ENCODE results near the gene TPD52L2. TPM values are rescaled to one million over a fixed set of nuclear protein-coding genes. Genes with fewer than 3 reads are reported as not detected.

The TPD52L2 gene
- total RNA-seq, 4 donors from 2014 or later, result 85.9 to 101 (median 94.7) TPM

DNA sequence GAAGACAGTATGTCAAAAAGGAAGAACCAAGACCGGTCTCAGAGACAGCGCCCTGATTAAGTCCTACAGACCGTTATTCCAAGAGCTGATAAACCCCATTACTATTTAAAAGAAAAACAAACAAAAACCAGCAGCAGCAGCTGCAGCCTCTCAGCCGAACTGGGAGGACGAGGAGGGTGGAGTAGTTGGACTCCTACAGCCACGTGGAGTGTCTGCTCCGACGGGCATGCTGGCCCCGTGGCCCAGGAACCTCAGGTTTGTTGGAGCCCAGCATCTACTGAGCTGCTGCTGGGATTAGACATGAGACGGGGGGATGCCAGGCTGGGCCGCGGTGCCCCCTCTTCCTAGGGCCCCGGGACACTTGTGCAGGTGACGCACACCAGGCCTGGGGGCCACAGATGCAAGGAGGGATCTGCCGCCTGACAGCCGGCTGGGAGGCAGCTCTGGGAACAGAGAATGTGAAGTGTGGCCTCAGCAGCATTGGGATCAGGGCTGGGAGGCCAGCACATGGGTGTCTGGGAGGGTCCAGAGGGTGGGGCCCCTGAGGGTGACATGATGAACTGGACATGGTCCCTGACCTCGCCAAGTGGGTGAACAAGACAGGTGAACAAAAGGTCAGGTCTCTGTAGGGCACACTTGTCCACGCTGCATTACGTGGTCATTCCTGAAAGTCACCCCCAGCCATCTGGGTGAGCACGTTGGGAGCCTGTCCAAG lies 31.1 kb upstream of the TPD52L2 start:
- DNase-seq (ENCODE audit: low spot score in 2 of 2), result no peak
- H3K4me3 ChIP-seq (ENCODE audit: low read depth, poor library complexity, severe bottlenecking), result no peak overlapping the region
- 67 to 69% methylated on average over 18 to 20 of the region's 20 CpGs for WGBS, 2 donors
- intact Hi-C loops (cut with DNase I; ENCODE audit: low total_unique reads), result no loop called here
- no peak for TF ChIP-seq POLR2A (IDR thresholded peaks at IDR 0.05)
- TF ChIP-seq, protein P1, sequence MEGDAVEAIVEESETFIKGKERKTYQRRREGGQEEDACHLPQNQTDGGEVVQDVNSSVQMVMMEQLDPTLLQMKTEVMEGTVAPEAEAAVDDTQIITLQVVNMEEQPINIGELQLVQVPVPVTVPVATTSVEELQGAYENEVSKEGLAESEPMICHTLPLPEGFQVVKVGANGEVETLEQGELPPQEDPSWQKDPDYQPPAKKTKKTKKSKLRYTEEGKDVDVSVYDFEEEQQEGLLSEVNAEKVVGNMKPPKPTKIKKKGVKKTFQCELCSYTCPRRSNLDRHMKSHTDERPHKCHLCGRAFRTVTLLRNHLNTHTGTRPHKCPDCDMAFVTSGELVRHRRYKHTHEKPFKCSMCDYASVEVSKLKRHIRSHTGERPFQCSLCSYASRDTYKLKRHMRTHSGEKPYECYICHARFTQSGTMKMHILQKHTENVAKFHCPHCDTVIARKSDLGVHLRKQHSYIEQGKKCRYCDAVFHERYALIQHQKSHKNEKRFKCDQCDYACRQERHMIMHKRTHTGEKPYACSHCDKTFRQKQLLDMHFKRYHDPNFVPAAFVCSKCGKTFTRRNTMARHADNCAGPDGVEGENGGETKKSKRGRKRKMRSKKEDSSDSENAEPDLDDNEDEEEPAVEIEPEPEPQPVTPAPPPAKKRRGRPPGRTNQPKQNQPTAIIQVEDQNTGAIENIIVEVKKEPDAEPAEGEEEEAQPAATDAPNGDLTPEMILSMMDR (IDR thresholded peaks at IDR 0.05), result no peak

DNA sequence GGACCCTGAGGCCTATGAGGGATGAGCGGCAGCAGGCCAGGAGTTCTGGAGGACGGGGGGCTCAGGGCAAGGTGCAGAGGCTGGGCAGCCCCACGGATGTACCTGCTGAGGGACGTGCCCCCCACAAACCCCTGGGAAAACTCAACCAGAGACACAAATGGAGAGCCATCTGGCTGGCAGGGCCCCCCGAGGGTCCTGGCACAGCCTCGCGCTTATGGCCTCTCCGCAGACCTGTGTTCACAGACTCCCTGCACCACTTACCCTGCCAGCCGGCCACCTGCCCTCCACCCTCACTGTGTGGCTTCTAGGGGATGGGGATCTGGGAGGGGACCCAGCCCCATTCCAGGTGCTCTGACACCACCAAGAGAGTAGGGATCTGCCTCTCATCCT lies 30.6 kb upstream of the TPD52L2 start:
- no peak for DNase-seq (ENCODE audit: low spot score in 2 of 2)
- H3K4me3 ChIP-seq (ENCODE audit: low read depth, poor library complexity, severe bottlenecking), result no peak overlapping the region
- TF ChIP-seq POLR2A (IDR thresholded peaks at IDR 0.05), result no peak
- TF ChIP-seq, protein P1 (IDR thresholded peaks at IDR 0.05), result no peak
- 76 to 87% methylated on average over 9 of the region's 9 CpGs for WGBS, 2 donors
- intact Hi-C loops (cut with DNase I; ENCODE audit: low total_unique reads), result no loop called here

DNA sequence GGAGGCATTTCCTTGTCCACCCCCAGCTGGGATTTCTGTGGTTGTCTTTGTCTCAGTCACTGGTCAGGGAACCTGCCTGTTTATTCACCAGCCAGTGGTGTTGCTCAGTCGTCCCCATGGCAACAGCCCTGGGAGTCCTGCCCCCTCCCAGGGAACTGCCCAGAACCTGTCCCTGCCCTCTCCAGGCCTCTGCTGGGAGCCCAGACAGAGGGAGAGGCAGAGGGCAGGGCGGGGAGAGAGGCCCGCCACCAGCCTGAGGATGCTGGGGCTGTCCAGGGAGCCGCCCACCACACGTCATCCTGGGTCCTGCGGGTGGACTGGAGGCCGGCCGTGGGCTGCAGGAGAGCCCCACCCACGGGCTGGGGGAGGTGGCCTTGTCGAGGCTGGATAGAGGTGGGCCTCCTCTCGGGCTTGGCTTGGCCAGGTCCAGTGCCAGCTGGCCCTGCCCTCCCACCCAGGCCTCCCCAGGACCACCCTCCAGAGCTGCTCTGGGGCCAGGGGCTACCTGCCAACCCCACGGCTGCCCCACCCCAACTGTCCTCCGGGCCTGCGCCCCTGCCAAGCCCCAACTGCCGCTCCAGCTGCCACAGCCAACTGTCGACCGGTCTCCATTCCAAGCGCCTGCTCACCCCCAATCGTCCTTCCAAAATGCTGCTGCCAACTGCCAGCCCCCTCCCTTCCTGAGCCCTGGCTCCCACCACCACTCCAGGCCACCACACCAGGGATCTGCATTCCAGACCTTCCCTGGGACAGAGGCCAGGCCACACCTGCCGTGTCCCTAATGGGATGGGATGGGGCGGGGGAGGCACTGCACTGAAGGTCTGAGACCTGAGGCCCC lies 29.8 kb upstream of the TPD52L2 start:
- peak; percentile 76 to 95 for DNase-seq (ENCODE audit: low spot score in 2 of 2)
- WGBS, 2 donors, result 29 to 31% methylated on average over 11 to 13 of the region's 21 CpGs
- TF ChIP-seq, protein P1 (IDR thresholded peaks at IDR 0.05), result no peak
- TF ChIP-seq POLR2A (IDR thresholded peaks at IDR 0.05), result no peak
- intact Hi-C loops (cut with DNase I; ENCODE audit: low total_unique reads), result no loop called here
- H3K4me3 ChIP-seq (ENCODE audit: low read depth, poor library complexity, severe bottlenecking), result no peak overlapping the region

DNA sequence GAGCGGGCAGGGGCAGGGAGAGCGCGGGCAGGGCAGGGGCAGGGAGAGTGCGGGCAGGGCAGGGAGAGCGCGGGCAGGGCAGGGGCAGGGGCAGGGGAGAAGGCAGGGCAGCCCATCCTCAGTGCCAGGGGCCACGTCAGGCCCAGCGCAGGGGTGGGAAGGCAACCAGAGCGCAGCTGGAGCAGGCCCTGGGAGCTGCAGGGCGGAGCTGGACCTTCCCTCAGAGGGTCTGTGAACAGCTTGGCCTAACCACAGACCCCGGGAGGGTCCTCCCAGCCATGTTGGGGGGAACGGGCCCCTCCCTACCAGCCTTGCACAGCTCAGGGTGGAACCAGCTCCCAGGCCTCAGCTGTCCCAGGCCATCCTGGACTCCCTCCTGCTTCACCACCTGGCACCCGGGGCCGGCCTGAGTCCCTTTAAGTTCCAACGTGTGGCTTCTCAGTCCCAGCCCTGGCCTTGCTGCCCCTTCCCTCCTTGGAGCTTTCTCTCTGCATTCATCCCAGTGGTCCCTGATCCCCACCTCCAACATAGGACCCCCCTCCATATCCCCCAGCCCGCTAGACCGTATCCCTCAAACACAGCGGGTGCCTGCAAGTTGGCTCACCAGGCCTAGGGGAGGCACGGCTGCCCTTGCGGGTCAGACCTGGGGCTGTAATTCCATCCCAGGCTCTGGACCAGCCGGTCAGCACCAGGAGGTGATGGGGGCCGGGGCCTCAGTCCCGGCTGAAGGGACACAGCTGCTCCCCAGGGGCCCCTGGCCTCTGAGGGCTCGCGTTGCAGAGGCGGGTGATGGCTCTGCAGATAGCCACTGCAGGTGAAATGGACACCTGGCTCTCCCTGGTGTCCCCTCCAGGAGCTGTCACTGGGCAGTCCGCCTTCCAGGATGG lies 28.4 kb upstream of the TPD52L2 start:
- intact Hi-C loops (cut with DNase I; ENCODE audit: low total_unique reads), result no loop called here
- WGBS, 2 donors, result 83% methylated on average over 21 to 25 of the region's 27 CpGs
- TF ChIP-seq, protein P1 (IDR thresholded peaks at IDR 0.05), result no peak
- TF ChIP-seq POLR2A (IDR thresholded peaks at IDR 0.05), result no peak
- no peak overlapping the region for H3K4me3 ChIP-seq (ENCODE audit: low read depth, poor library complexity, severe bottlenecking)
- no peak for DNase-seq (ENCODE audit: low spot score in 2 of 2)

DNA sequence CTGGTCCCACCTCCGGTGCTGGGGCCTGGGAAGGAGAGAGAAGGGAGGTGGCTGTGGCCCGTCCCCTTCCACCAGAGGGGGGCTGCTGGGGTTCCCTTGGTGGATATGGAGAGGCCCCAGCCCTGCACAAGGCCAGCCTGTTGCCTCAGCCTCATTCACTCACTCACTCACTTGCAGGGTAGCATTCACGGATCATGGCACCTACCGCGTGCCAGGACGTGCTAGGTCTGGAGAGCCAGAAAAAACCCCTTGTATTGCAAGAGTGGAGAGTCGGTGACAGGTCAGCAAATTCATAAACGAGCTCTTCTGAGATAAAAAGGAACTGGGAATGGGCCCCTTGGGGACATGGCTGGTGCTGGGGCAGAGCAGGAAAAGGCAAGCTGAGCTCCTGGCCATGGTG lies 27.6 kb upstream of the TPD52L2 start:
- intact Hi-C loops (cut with DNase I; ENCODE audit: low total_unique reads), result no loop called here
- DNase-seq (ENCODE audit: low spot score in 2 of 2), result no peak
- TF ChIP-seq, protein P1 (IDR thresholded peaks at IDR 0.05), result no peak
- no peak for TF ChIP-seq POLR2A (IDR thresholded peaks at IDR 0.05)
- no peak overlapping the region for H3K4me3 ChIP-seq (ENCODE audit: low read depth, poor library complexity, severe bottlenecking)
- 34 to 42% methylated on average over 6 to 8 of the region's 8 CpGs for WGBS, 2 donors
